Measurements from ENCODE around the gene DOCK3.
"Not testable (repeated sequence)": the region's sequence is repeated elsewhere in the genome, so short reads cannot be mapped to it uniquely, and the experiment has no call there.

DOCK3 gene

GRCh38 chr3:50994537-50994936 lies 319.8 kb downstream of the DOCK3 start:
- DNase-seq = no peak

DNA sequence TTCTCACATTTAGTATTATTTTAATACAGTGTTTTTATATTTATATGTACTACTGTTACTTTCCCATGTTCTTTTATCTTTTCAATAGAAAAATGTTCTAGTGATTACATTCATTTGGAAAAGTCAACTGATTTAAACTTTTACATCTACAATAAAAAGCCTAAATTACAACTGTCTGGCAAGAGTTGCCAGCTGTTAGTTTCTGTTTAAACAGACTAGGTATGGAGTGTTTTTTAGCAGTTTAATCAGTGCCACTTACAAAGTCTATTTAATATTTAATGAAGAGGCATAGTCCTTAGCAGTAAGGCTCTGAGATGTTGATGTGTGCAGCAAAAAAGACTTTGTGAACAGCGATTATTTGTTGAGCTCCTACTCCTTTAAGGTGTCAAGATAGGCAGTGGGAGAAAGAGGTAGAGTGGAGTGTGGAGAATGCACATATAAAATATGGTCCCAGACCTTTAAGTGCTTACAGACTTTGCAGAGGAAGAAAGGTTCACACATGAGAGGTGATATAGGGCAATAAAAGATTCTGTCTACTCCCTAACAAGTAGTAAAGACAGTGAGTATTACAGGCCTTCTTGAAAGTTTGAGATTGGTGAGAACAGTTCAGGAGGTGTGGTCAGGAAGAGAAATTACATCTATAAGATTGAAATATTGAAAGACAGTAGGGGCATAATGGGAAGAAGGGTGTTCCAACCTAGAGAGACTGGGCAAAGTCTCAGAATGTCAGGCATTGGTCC lies 320.5 kb downstream of the DOCK3 start:
- no peak for DNase-seq

DNA sequence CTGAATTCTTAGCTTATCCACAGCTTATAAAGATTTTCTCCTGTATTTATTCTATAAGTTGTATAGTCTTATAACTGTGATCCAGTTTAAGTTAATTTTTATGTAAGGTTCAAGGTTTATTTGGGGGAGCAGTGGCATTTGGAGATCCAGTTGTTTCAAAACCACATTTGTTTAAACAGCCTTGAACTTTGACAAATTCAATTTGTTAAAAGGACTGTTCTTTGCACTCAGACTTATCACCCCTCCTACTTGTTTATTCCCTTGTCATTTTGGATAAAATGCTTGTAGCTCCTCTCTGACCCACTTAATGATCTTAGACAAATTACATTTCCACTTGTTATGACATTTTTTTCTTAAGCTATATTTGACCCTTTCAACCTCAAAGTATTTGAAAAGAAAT lies 327.8 kb downstream of the DOCK3 start:
- no peak for DNase-seq

- no peak for DNase-seq
Measured at GRCh38 chr3:51004235-51004634, 329.5 kb downstream of the DOCK3 start.

DNA sequence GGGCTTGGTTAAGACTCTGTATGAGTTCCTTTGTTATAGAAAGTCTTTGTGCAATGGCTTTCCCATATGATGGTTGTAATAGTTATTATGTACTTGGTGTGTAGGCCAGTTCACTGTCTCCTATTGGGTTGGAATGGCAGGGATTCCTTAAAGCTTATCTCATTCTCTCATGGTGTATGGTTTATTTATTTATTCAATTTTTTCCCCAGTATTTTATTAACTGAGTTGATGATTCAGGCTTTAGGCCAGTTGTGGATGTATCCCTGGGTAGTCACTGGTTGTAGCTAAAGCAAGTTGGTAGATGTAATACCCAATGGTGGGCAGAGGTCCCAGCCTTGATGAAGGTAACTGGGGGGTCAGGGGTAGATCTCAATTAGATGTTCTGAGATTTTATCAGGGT lies 349.4 kb downstream of the DOCK3 start:
- no peak for DNase-seq

DNA sequence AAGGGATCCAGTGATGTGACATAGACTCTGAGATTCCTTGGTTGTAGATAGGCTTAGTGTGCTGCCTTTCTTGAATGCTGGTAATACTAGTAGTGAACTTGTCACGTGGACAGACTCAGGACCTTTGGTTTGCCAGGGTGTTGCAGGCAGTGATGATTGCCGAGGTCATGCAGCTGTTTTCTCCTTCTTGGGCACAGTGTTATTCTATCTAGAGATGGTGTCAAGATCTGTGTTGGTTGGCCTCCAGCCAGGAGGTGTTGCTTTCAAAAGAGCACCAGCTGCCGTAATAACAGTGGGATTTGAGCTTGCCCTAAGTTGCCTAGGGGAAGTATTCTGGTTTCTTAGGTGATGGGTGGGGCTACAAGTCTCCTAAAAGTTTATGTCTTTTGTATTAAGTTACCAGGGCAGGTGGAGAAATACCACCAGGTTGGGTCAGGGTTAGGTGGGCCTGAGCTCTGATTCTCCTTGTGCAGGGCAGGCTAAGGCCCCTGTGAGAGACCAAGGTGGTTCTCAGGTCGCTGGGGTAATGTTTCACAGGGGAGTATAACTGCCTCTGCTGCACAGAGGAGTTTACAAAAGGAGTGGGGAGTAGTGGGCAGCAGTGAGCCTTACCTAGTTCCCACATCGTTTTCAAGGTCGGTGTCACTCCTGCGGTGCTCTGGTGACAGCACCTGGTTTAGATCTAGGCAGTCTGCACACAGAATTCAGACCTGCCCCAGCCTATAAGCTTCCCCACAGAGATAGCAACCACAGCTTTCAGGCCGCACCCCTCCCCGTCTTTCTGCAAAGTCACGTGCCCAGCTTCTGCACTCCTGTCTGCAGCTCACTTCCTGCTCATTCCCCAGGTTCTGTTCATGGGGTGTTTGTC lies 350.3 kb downstream of the DOCK3 start:
- DNase-seq = no peak

DNA sequence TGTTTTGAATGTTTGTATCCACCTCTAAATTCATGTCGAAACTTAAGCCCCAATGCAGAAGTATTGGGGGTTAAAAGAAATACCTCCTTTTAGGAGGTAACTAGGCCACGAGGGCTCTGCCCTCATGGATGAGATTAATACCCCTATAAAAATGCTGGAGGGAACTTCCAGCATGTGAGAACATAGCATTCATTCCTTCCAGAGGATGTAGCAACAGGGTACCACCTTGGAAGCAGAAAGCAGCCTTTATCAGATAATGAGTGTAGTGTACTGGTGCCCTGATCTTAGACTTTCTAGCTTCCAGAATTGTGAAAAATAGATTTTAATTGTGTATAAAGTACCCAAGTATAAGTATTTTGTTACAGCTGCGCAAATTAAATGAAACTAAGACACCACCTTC lies 356.9 kb downstream of the DOCK3 start:
- DNase-seq = no peak

DNA sequence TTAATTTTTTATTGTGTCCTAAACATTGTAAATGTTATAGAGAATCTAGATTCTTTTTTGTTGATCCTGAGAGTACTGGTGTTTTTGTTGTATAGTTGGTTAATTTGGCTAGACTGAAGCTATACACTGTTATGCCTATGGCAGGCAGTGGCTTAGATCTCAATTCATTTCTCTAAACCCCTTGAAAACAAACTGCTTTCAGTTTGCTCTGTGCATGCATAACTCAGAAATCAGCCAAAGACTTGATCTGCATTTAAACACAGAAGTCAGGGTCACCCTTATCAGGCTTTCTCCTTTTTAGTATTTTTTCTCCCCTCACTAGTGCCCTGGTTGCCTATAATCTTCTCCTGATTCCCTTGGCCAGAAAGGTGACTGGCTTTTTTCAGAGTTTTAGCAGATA lies 360.9 kb downstream of the DOCK3 start:
- DNase-seq = no peak

DNA sequence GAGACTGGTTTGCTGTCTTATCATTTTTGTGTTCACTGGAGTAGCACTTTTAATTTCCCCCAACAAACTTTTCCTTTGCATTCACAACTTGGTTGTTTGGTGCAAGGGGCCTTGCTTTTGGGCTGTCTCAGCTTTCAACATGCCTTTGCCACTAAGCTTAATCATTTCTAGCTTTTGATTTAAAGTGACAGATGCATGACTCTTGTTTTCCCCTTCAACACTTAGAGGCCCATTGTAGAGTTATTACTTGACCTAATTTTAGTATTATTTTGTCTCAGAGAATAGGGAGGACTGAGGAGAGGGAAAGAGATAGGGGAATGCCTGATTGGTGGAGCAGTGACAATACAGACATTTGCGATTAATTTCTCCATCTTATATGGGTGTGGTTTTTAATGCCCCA lies 370.3 kb downstream of the DOCK3 start:
- no peak for DNase-seq

GRCh38 chr3:51052562-51052961 lies 377.8 kb downstream of the DOCK3 start:
- no peak for DNase-seq

DNA sequence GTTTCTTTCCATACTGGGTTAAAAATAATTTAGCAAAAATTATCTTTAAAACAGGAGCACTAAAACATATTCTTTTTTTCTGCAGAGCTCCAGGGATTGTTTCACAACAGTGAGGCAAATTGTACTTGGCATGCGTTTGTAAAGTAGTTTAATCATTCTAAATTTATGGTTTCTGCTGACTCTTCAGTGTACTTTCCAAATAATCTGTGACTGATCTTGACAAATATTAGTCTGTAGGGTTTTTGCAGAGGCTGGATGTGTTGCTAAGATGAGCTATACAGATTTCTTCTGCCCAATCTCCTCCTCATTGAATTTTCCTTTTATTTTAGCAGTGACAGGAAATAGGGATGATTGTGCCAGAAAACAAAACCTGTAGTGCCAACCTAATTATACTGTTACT lies 382.4 kb downstream of the DOCK3 start:
- no peak for DNase-seq

GRCh38 chr3:51063053-51063452 lies 388.3 kb downstream of the DOCK3 start:
- no peak for DNase-seq

DNA sequence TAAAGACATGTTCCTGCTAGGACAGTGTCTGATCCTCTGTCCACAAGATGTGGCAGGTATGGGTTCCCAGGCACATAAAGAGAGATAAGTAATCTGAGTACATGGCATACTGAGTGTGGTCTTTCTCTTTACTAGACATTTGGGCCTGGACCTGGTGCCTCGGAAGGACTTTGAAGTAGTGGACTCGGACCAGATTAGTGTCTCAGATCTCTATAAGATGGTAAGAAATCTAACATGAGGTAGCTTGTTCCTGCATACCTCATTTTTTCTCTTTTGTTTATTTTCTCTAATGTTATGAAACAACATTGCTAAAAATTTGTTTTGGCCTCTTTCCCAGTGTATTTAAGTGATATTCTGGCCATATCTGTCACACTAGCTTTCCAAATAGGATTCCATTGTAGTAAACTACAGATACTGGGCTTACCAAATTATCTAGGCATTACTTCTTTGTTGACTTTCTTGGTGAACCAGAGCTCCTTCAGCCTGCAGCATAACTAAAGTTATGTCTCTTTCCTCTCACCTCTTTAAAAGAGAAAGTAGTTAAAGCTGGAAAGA lies 400.6 kb downstream of the DOCK3 start:
- DNase-seq = no peak

DNA sequence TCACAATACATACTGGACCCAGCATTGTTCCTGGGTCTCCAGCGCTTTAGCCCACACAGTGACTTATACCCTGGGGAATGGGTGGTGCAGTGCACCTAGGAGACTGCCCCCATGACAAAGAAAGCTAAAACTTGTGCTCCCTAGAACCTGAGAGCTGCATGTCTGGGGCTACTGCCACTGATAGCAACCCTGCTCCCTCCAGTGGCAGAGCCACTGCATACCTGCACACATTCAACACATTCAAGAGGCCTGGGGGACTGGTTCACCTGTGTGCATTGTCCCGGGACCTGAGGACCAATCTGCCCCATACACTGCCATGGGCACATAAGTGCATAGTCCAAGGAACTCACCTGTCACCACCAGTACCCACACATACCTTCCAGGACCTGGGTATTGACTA lies 407.6 kb downstream of the DOCK3 start:
- DNase-seq = no peak

DNA sequence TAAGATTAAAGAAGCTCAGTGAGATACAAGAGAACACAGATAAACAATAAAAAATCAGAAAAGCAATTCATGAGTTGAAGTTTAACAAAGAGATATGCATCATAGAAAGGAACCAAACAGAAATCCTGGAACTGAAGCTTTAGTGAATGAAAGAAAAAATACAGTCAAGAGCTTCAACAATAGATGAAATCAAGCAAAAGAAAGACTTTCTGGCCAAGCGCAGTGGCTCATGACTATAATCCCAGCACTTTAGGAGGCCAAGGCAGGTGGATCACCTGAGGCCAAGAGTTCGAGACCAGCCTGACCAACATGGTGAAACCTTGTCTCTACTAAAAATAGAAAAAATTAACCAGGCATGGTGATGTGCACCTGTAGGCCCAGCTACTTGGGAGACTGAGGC lies 408.8 kb downstream of the DOCK3 start:
- no peak for DNase-seq

GRCh38 chr3:51092141-51092540 lies 417.4 kb downstream of the DOCK3 start:
- DNase-seq = not testable (repeated sequence)

- not testable (repeated sequence) for DNase-seq
Measured at GRCh38 chr3:51094838-51095237, 420.1 kb downstream of the DOCK3 start.

- peak; percentile 52 for DNase-seq
Measured at GRCh38 chr3:51099794-51100535, 425.2 kb downstream of the DOCK3 start.

- DNase-seq = no peak
Measured at GRCh38 chr3:51100536-51100851, 425.8 kb downstream of the DOCK3 start.

DNA sequence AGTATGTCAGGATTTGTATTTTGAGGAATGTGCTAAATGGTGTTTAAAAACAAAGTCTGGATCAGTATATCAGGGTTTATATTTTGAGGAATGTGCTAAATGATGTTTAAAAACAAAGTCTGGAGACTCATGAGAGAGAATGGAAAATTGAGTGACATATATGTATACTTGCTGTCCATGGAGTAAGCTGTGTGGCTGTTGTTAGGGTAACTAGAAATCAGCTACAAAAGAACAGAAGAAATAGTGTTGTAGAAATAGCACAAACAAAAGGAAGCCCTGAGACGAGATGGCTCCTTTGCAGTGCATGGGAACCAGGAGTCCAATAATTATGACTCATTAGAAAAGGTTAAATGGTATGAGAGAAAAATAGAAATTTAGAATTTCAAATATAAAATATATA lies 427.7 kb downstream of the DOCK3 start:
- DNase-seq = no peak

DNA sequence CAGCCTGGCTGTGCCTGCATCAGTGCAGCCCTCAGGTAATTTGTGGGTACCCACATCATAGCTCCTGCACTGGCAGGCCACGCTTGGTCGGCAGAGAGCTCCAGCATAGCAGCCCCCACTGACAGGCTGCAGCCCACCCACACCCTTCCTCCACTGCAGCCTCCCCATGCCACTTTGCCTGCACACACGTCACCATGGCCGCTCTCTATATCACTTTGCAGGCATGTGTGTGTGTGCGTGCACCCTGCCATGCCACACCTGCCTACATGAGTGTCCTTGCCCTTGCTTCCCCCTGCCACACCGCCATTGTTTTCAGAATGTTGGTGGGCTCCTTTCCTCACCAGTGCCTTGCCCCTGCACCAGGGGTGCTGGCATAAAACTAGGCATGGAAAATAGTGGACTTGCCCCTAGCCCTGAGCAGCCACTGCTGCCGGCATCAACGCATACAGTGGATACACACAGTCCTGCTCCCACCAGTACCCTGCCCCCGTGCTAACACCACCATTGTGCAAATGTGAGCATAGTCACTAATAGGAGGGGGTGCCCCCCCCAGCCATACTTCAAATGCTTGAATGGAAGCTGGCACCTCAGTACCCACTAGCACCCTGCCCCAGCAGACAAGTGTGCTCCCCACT lies 431.6 kb downstream of the DOCK3 start:
- DNase-seq = no peak

GRCh38 chr3:51110586-51110985 lies 435.9 kb downstream of the DOCK3 start:
- no peak for DNase-seq

- no peak for DNase-seq
Measured at GRCh38 chr3:51122944-51123343, 448.2 kb downstream of the DOCK3 start.

Data from NCI-H1092 treated with DMSO at 0.1 percent for 48 hours (cell line).